GM18499 (cell line): ENCODE results near the gene PNLIPRP2.

Experiments
- ATAC-seq: cut with Tn5 transposase; IDR thresholded peaks from one replicate; pipeline ENCODE4 v1.9.1; 2021; ENCODE audit warnings: moderate number of reproducible peaks; ENCODE audit not compliant: insufficient read depth, unreplicated experiment

Gene PNLIPRP2

GRCh38 chr10:116611153-116611545, 9.6 kb upstream of the PNLIPRP2 start:
- no peak for ATAC-seq

- ATAC-seq = no peak
Observed at GRCh38 chr10:116612107-116612769, 8.5 kb upstream of the PNLIPRP2 start.

GRCh38 chr10:116613471-116613870, 7.3 kb upstream of the PNLIPRP2 start:
- ATAC-seq = no peak

GRCh38 chr10:116614796-116615195, 6.0 kb upstream of the PNLIPRP2 start:
- no peak for ATAC-seq

GRCh38 chr10:116615199-116615776, 5.5 kb upstream of the PNLIPRP2 start:
- no peak for ATAC-seq

GRCh38 chr10:116621476-116621875, 723 bp downstream of the PNLIPRP2 start:
- ATAC-seq = no peak

GRCh38 chr10:116621934-116622655, 1.3 kb downstream of the PNLIPRP2 start:
- ATAC-seq = no peak

- no peak for ATAC-seq
Observed at GRCh38 chr10:116625845-116626244, 5.1 kb downstream of the PNLIPRP2 start.

- ATAC-seq = no peak
Observed at GRCh38 chr10:116626815-116627214, 6.1 kb downstream of the PNLIPRP2 start.

GRCh38 chr10:116627386-116627933, 6.7 kb downstream of the PNLIPRP2 start:
- ATAC-seq = no peak

GRCh38 chr10:116629340-116629739, 8.6 kb downstream of the PNLIPRP2 start:
- no peak for ATAC-seq

GRCh38 chr10:116630020-116630419, 9.3 kb downstream of the PNLIPRP2 start:
- ATAC-seq = no peak

GRCh38 chr10:116631871-116632295, 11.1 kb downstream of the PNLIPRP2 start:
- no peak for ATAC-seq

- ATAC-seq = no peak
Observed at GRCh38 chr10:116632596-116633215, 12.0 kb downstream of the PNLIPRP2 start.

- ATAC-seq = no peak
Observed at GRCh38 chr10:116633216-116633600, 12.5 kb downstream of the PNLIPRP2 start.

GRCh38 chr10:116634126-116634975, 13.6 kb downstream of the PNLIPRP2 start:
- ATAC-seq = no peak

GRCh38 chr10:116636385-116636784, 15.6 kb downstream of the PNLIPRP2 start:
- ATAC-seq = no peak

- ATAC-seq = no peak
Observed at GRCh38 chr10:116636976-116637375, 16.2 kb downstream of the PNLIPRP2 start.

GRCh38 chr10:116637830-116638229, 17.1 kb downstream of the PNLIPRP2 start:
- no peak for ATAC-seq

- ATAC-seq = no peak
Observed at GRCh38 chr10:116646502-116646901, 25.7 kb downstream of the PNLIPRP2 start.
